EL (cell line): ENCODE data around the gene MAP3K21.

Experiments used
- DNase-seq: peaks from one replicate; pipeline ENCODE4 v3.0.0-alpha.2; 2016

Gene MAP3K21

DNA sequence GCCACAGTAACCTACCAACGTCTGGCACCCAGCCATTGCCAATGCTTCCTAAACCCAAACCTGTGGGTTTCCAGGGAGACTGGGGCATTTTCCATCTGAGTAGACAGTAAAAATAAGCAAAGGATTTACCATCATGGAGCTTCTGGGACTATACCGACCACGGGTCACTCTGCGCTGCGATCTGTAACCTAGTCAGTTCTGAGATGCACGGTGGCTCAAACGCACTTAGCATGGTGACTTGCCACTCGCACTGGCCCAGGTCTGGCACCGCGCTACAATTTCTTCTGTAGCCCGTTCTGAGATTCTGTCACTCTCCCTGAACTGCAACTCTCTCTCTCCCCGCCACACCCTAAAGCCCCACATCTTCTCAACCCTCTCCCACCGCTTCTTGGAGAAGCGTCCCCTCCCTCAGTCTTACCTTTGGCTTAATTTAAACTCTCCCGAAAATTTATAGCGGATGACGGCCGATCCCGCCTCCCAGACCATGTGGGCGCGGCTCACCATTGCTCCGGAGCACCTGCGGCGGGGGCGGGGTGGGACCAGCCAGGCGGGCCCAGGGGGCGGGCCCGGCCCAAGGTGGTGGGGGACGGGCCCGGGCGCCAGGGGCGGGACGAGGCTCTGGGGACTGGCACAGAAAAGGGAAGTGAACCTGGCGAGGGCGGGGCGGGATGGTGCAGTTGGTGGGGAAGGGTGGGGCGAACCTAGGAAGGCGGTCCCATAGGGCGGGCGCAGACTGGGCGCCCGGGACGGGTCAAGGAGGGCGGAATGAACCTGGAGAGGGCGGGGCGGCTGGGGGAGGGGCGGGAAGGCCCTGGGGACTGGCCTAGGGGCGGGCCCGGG lies 493 bp upstream of the MAP3K21 start:
- DNase-seq = peak; percentile 54

DNA sequence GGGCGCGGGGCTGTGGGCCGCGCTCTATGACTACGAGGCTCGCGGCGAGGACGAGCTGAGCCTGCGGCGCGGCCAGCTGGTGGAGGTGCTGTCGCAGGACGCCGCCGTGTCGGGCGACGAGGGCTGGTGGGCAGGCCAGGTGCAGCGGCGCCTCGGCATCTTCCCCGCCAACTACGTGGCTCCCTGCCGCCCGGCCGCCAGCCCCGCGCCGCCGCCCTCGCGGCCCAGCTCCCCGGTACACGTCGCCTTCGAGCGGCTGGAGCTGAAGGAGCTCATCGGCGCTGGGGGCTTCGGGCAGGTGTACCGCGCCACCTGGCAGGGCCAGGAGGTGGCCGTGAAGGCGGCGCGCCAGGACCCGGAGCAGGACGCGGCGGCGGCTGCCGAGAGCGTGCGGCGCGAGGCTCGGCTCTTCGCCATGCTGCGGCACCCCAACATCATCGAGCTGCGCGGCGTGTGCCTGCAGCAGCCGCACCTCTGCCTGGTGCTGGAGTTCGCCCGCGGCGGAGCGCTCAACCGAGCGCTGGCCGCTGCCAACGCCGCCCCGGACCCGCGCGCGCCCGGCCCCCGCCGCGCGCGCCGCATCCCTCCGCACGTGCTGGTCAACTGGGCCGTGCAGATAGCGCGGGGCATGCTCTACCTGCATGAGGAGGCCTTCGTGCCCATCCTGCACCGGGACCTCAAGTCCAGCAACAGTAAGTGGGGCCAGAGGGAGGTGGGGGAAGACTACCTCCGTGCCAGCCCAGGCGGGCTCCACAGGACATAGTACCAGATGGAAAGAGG lies 808 bp downstream of the MAP3K21 start:
- peak; percentile 5 for DNase-seq

DNA sequence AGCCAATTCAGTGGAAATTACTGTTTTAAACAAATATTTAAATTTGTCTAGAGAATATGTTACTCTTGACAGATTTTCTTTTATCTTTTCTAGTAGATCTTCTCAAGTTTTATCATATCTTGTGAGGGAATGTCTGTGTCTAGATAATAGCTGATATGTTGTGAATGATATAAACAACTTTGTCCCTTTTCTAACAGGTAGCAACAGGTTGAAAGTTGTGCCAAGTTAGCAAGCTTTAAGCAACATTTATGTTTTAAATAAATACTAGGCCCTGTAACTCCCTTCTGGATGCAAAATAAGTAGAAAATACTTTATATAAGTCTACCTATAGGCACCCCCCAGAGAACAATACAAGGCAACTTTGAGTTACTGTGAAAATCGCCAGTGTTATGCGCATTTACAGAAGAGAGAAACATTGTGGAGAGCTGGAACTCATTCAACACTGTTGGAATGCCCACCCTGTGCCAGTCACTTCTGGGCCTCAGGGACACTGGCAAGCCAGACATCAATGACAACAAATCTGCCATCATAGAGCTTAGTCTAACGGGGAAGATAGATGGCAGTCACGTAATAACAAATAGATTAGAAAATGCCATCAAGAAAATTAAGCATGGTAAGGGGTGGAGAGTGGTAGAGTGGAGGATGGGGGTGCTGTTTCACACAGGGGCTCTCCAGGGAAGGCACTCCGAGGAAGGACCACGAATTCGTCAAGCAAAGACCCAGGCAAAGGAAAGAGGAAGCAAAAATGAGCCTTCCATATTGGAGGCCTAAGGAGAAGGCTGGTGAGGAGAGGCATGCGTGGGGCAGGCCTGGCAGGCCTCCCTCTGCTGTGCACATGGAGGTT lies 4.4 kb downstream of the MAP3K21 start:
- no peak for DNase-seq

DNA sequence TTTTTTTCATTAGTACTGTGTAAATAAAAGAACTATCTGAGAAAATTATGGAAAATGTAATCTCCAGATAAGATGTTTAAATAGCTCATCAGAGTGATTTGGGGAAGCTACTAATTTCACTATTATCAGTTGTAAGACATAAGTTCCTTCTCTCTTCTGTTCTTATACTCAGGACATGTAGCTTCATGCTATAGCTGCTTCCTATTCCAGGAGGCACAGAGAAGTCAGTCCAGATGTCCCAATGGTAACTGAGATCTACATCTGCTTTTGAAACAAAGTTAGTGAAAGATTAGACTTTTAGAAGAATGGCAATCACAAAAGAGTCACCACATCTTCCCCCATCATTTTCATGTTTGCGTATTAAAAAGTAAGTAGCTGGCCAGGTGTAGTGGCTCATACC lies 5.6 kb downstream of the MAP3K21 start:
- no peak for DNase-seq

DNA sequence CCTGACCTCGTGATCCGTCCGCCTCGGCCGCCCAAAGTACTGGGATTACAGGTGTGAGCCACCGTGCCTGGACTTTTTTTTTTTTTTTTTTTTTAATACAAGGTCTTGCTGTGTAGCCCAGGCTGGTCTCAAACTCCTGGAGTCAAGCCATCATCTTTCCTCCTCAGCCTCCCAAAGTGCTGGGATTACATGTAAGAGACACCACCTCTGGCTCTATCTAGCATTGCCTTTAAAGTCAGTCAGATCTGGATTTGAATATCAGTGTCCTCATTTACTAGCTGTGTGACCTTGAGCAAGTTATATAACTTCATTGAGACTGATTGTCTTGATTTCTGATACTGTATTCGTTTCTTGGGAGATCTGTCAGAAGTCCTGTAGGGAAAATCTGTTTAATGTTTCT lies 6.6 kb downstream of the MAP3K21 start:
- no peak for DNase-seq

DNA sequence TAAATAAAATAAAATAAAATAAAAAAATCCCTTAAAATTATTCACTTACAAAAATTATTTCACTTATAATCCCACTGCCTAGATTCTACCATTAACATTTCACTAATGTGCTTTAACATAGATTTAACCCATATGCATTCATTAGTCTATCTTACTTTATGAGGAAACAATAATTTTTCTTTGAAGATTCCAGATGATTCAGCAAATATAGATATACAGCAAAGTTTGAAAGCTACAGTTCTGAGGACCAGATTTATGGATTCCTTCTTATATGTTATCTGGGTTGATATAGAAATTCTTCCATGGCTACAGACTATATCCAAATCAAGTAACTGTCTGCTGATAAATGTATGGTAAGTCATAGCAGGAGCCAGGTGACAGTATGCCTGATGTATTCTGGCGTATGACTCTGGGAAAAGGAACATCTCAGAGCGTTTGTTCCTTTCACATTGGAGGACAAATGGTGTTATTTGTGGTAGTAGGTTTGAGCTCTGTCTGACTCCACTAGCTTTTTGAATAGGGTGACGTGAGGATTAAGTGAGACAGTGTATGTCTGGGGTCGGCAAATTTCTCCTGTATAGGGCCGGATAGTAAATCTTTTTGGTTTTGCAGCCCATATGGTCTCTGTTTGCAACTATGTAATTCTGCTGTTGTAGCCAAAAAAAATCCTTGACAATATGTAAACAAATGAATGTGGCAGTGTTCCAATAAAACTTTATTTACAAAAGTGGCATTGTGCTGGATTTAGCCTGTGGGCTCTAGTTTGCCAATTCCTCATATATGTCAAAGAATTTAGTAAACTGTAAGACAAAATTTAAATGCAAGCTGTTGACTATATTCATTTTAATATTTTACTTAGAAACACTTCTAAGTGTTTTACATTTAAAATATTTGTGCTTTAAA lies 9.3 kb downstream of the MAP3K21 start:
- DNase-seq = no peak

DNA sequence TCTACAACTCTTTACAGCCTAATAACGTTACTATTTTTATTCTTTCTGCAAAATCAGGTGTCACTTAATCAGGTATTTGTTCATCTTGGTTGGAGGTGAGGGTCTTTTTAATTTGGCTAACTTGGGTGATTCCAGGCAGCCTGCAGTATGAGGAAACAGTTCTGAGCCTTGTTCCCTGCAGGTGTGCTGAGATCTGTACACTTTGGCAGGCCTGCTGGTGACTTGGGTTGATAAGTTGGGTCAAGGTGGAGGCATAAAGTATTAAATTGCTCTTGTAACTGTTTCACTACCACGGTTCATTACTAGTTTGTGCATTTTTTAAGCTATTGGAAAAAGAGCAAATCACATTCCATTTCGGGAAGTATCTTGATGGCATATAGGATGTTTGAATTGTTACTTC lies 10.0 kb downstream of the MAP3K21 start:
- no peak for DNase-seq

DNA sequence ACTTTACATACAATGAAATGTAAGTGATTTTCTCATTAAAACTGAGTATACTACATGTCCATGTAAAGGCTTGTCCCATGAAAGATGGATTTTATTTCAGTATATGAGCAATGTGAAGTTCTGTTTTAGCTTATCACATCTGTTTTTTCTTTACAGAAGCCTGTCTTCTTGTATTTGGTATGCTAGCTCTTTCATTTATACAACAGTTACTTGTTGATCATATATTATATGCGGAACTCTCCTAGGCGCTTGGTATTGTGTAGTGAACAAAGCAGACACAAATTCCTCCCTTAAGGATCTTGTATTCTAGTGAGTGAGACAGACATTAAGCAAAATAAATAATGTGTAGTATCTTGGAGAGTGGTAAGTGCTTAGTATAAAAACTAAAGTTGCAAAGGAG lies 10.6 kb downstream of the MAP3K21 start:
- DNase-seq = no peak

DNA sequence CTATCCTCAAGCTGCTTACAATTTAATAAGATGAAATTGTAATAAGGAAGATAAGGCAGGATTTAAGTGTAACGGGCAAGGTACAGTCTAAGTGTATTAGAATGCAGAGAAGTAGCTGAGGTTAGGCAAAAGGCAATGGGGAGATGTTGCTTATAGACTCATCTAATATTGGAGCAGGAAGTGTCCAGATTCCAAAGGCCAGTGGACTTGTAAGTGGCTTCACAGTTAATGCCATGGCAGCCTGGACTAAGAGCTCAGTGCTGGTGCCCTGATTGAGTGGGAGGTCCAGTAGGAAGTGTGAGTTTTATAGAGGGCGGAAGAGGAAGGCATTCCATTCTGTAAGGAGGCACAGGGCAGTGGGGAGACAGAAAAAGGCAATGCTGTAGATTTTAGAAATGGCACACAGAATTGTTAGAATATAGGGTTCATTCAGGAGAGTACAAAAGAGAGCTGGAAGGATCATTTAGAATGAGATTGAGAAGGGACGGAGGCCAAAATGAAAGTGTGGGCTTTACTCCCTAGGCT lies 12.6 kb downstream of the MAP3K21 start:
- DNase-seq = no peak

DNA sequence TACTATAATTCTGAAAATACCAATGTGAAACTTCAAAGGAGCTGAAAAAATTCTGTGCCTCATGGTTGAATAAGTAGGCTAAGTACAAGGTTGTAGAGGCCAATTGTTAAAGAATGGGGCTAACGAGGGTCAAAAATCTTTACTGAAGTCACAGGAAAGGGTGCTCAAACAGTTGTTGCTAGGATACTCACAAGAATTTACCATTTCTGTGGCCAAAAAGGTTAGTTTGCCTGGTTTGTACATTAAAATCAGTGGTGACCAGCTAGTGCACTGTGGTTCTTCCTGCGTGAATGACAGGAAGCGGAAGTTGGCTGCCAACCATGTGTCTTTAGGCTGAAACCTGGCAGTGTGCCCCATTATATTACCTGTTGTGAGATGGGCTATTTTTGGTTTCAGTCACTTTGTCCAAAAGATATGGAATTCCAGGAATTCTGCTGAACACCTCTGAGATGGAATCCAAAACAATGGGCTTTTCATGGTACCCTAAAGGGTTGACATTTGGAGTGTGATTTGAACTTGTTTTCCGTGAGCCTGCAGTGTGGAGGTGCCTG lies 13.5 kb downstream of the MAP3K21 start:
- no peak for DNase-seq

DNA sequence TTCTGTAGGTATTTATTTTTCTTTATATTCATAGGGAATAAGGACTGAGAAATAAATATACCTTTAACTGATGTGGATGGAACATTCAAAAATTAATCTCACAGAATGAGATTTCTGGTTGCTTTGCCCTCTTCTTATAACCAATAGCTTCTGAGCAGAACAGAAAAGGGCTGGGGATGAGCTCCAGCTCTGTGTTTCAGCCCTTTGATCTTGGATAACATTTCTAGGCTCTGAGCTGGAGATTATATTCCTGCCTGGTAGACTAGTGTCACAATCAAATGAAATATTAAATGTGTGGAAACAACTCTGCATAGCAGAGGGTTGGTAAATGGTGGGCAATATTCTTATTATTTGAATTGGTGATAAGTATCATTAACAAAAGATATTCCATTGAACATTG lies 14.6 kb downstream of the MAP3K21 start:
- no peak for DNase-seq

DNA sequence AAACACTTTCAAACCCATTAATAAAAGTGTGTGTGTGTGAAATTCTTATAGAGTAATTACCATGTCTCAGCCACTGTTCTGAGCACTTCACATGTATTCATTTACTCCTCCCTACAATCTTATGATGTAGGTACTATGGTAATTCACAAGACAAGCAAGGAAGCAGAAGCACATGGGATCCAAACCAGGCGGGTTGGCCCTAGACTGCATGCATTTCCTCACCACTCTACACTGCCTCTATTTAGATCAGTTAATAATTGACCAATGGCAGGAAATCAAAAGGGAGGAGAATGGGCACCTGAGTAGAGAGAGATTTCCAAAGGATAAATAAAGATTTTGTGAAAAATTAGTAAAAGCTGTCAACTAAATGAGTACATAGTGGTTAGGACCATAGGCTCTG lies 15.7 kb downstream of the MAP3K21 start:
- no peak for DNase-seq

DNA sequence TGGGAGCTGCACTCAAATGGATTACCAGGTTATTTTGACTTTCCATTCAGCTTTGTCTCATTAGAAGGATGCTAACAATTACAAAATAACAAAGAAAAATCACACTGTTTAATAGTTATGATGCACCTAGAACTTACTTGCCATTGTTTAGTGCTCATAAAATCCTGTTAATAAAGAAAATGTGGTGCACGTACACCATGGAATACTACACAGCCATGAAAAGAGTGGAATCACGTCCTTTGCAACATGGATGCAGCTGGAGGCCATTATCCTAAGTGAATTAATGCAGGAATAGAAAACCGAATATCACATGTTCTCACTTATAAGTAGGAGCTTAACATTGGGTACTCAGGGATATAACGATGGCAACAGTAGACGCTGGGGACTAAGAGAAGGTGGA lies 19.8 kb downstream of the MAP3K21 start:
- DNase-seq = no peak

DNA sequence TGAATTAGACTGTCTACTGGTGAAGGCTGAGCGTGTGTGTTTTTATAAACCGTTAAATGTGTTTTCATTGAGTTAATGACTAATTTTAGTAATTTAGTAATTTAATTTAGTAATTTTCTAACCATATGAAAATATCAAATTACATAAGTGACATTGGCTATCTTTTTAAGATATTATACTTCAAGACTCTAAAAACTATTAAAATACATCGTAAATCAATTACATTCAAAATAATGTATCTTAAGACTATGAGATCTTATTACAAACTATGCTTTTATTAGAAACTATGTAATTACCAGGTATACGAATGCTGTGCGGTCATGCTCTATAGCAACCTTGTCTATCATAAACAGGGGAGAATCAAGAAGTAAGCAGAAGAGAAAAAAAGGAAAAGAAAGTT lies 21.6 kb downstream of the MAP3K21 start:
- no peak for DNase-seq

DNA sequence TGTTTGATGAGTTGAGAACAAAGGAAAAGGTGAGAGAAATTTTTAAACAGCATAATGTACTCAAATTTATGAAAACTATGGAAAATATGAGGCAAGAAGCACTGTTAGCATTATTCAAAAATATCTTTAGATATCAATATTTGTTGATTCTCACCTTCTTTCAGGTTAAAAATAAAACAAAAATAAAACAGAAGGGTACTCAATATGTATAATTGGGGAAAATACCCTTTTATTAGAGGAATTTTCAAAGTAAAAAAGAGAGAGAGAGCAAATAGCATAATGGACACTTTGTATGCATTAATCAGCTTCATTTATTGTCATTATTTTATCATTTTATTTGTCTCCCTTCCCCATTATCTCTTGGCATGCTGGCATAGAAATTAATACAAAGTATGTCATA lies 27.5 kb downstream of the MAP3K21 start:
- DNase-seq = no peak

DNA sequence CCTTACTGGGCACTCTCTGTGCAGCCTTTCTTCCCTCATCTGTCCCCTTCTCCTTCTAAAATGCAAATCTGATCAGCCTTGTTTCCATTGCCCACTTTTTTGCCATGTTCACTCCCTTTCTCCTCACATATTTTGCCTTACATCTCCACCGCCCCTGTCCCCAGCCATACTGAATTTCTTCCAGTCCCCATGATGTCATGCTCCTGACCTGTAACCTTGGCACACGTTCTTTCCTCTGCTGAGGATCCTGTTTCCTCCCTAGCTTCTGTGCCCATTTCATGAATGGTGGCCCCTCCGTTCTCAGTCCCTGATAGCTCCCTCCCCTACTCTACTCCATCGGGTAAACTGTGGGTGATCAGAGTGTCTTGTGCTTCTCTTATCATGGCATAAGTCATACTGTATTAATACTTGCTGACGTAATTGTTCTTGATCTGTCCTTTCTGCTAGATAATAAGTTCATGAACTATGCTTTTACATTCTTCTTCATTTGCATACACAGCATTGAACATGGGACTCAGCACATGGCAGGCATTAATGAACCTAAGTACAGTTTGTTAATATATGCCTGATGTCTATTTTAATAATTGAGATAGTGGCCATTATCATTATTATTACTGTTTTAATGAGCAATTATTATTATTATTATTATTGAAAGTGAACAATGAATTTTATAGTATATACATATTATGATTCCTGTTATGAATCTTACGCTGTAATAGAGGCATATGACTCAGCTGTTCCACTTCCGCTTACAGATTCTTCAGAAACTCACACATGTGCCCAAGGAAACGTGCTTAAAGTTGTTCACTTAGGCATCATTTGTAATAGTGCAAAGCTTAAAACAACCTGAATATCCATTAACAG lies 28.5 kb downstream of the MAP3K21 start:
- DNase-seq = no peak

DNA sequence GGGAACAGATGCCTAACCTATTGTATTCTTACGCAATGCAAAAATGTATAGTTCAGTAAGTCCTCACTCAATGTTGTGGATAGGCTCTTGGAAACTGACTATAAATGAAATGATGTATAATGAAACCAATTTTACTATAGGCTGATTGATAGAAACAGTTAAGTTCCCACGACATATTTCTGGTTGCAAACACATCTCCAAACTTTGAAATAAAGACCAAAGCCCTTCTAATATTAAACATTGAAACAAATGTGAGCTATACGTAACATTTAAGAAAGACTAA lies 29.1 kb downstream of the MAP3K21 start:
- DNase-seq = no peak

DNA sequence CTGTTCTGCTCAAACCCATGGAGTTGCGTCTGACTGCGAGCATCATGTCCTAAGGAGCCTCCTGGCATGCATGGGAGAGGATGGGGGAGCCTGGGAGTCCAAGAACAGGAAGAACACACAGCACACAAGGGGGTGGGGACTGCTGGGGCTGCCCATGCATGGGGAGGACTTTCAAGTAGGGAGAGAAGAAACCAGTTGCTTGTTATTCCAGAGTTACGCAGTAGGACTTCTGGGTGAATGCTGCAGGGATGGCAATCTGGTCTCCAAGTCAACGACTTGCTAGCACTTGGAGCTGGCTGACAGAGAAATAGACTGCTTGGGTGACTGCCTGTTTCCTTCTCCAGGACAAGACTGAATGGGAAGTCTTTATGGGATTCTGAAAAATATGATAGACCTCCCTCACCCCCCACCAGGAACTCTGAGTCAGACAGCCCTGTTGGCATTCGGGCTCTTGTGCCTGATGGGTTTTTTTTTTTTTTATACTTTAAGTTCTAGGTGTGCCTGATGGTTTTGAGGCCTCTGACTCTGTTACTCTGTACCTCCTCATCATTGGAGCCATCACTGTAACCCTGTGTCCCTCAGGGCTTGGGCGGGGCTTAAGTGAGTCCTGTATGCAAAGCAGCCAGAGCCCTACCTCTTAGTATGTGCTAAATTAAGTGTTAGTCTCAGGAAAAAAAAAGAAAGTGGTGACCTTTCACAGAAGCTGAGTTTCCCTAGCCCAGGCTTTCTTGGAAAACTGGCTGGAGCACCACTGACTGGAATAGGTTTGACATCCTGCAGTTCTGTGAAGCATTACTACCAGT lies 30.3 kb downstream of the MAP3K21 start:
- no peak for DNase-seq

DNA sequence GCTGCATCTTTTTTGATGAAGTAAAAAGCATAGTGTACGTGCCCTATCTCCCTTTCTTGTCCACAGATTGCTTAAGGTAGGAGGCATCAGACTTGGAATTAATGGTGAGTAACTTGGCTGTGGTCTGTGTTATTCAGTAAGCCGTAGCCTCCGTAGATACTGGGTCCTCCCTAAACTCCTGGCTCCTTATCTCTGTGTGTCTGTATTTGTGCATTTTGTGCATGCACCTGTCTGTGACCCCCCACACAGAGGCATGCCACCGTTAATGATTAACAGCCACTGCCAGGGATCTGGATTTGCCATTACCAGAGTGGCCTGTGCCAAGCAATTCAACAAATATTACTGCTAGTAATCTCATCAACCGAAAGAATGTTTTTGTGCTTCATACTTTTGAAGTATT lies 31.9 kb downstream of the MAP3K21 start:
- DNase-seq = no peak

DNA sequence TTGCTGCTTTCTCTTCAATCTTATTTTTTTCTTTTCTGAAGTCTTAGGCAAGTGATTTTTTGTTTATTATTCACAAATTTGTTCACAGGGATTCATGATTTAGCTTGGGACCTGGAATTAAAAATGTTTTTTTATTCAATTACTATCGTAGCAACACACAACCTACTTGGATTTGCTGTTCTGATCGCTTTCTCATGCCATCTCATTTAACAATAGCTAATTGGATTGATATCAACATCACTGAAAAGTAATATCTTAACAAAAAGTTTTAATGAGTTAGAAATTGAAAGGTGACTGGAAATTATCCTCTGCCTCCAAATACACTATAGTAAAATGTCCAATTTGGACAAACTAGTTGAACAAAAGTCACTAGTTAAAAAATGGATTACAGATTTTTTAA lies 32.4 kb downstream of the MAP3K21 start:
- no peak for DNase-seq
